GM21825 (cell line): ENCODE results near the gene UCN3.
"Not testable (repeated sequence)": the region's sequence is repeated elsewhere in the genome, so short reads cannot be mapped to it uniquely, and the experiment has no call there.

ENCODE experiments used
- ATAC-seq: cut with Tn5 transposase; IDR thresholded peaks from one replicate; pipeline ENCODE4 v1.9.1; 2021; ENCODE audit warnings: mild to moderate bottlenecking, moderate library complexity; ENCODE audit not compliant: unreplicated experiment

Gene UCN3

GRCh38 chr10:5365928-5366327, 1.2 kb downstream of the UCN3 start:
- no peak for ATAC-seq

GRCh38 chr10:5369362-5370158, 4.8 kb downstream of the UCN3 start:
- ATAC-seq, result no peak

GRCh38 chr10:5370493-5371352, 6.0 kb downstream of the UCN3 start:
- ATAC-seq, result no peak

- ATAC-seq, result no peak
Measured at GRCh38 chr10:5373307-5373706, 8.5 kb downstream of the UCN3 start.

GRCh38 chr10:5373891-5374611, 9.3 kb downstream of the UCN3 start:
- ATAC-seq, result no peak

GRCh38 chr10:5376450-5376849, 11.7 kb downstream of the UCN3 start:
- no peak for ATAC-seq

GRCh38 chr10:5379202-5379601, 14.4 kb downstream of the UCN3 start:
- ATAC-seq, result not testable (repeated sequence)

- not testable (repeated sequence) for ATAC-seq
Measured at GRCh38 chr10:5380395-5380794, 15.6 kb downstream of the UCN3 start.

- ATAC-seq, result no peak
Measured at GRCh38 chr10:5381187-5381586, 16.4 kb downstream of the UCN3 start.

GRCh38 chr10:5385224-5385623, 20.5 kb downstream of the UCN3 start:
- ATAC-seq, result no peak

GRCh38 chr10:5387169-5387568, 22.4 kb downstream of the UCN3 start:
- ATAC-seq, result no peak

- no peak for ATAC-seq
Measured at GRCh38 chr10:5390607-5391205, 25.9 kb downstream of the UCN3 start.

GRCh38 chr10:5391790-5392189, 27.0 kb downstream of the UCN3 start:
- ATAC-seq, result no peak

GRCh38 chr10:5393529-5393928, 28.8 kb downstream of the UCN3 start:
- no peak for ATAC-seq

GRCh38 chr10:5395168-5395567, 30.4 kb downstream of the UCN3 start:
- ATAC-seq, result no peak

GRCh38 chr10:5396556-5397300, 32.0 kb downstream of the UCN3 start:
- no peak for ATAC-seq

- no peak for ATAC-seq
Measured at GRCh38 chr10:5399332-5399731, 34.6 kb downstream of the UCN3 start.

- no peak for ATAC-seq
Measured at GRCh38 chr10:5400468-5401240, 35.9 kb downstream of the UCN3 start.

GRCh38 chr10:5402798-5403197, 38.0 kb downstream of the UCN3 start:
- ATAC-seq, result no peak
